Islet precursor cell (in vitro differentiated cells): ENCODE results near the gene LITAFD.
"Not testable (repeated sequence)": the region's sequence is repeated elsewhere in the genome, so short reads cannot be mapped to it uniquely, and the experiment has no call there.

Experiments
- DNase-seq: peaks from one replicate; pipeline ENCODE4 v3.0.0-alpha.2; 2018

The LITAFD gene

GRCh38 chr16:8894736-8895334 is 12.7 kb downstream of the LITAFD start:
- DNase-seq: no peak

DNA sequence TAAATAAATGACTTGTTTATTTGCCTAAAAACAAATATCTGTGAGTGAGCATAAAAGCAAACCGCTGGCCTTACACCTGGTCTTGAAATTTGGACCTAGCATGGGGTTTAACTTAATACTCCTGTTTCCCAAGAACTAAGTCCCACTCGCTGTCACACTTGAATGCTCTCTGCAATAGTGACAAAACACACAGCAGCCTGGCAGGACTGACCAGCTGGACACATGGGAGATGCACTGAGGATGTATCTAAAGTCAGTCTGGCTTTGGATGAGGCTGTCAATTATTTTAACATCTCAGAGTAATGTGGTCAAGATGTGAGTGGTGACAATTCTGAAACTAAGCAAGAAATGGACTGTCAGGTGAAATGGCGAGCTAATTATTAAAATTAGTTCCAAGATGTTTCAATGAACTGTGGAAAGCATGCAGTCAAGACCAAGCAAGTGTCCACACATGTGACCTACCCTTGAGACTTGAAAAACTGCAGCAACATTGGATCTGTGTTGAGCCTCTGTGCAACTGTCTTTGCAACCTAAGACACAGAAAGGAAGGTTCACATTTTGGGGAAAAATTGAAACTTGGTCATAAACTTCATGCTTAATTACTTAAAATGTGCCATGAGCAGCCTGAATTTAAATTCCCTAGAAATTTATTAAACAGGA is 16.6 kb downstream of the LITAFD start:
- no peak for DNase-seq

DNA sequence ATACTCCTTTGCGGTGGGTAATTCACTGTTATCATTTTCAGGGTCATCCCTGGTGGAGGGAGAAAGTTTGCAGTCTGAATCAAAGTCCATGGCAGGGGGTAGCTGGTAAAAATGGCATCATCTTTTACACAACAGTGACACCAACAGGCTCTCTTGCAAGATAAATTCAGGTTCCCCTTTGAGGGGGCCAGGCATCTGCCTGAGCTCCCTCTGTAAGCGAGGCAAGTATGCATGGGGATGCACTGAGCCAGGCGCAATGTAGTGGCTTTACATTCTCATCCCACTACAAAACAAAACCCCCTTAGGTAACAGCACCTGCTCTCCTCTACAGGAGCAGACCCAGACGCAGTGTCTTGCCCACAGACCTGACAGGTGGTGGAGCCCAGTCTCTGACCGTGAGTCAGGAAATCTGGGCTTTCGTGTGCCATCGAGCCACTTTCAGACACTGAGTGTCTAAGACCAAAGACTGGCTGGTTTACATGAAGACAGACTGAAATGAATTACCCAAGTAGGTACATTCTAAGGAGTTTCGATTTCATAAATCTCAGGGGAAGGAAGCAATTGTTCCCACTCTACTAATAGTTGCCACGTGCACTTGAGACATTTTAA is 17.7 kb downstream of the LITAFD start:
- DNase-seq: no peak

GRCh38 chr16:8900343-8900742 is 18.2 kb downstream of the LITAFD start:
- DNase-seq: no peak

DNA sequence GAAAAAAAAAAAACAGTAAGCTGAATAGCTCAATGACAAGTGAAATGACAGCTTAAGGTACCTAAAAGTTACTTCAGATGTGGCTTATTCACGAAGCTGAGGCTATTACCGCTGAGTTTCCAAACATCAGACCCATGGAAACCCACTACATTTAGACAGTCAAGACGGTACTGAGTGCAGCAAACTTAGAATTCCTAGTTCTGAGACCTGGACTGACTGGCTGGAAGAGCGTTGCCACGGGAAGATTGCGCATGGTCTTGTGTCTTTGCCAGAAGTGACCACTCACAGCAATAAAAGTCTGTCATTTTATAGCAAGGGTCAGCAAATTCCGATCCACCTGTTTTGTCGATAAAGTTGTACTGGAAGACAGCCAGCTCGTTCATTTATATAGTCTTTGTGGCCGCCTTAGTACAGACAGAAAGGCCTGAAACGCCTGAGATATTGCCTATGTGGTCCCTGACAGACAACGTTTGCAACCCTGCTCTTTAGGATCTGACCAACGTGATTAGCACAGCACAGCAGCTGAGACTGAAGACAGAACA is 19.2 kb downstream of the LITAFD start:
- no peak for DNase-seq

GRCh38 chr16:8903004-8903403 is 20.9 kb downstream of the LITAFD start:
- no peak for DNase-seq

GRCh38 chr16:8904018-8904430 is 21.9 kb downstream of the LITAFD start:
- no peak for DNase-seq

DNA sequence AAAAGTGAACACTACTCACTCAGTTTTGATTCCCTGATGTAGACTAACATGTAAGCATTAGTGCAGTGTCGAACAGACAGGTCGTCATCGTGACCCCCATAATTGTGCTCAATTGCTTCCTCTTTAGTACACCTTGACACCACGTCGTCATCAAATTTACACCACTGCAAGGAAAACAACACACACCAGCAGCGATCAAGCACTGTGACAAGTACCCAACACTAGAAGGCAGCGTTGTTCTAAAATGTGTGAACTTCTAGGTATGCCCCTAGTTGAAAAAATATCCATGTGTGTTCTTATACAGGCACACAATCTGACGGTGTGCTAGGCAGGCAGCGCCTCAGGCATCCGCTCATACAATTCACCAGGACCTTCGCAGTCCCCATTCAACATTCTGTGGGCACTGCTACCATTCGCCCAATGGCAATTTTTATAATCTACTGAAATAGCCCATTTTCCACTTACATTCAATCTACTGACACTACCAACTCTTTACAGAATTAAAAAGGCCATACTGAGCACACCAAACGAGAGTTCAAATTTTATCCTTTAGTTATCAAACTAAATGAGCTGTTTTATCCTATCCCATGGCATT is 23.1 kb downstream of the LITAFD start:
- DNase-seq: no peak

GRCh38 chr16:8905795-8906591 is 23.8 kb downstream of the LITAFD start:
- no peak for DNase-seq

GRCh38 chr16:8907096-8907495 is 24.9 kb downstream of the LITAFD start:
- no peak for DNase-seq

DNA sequence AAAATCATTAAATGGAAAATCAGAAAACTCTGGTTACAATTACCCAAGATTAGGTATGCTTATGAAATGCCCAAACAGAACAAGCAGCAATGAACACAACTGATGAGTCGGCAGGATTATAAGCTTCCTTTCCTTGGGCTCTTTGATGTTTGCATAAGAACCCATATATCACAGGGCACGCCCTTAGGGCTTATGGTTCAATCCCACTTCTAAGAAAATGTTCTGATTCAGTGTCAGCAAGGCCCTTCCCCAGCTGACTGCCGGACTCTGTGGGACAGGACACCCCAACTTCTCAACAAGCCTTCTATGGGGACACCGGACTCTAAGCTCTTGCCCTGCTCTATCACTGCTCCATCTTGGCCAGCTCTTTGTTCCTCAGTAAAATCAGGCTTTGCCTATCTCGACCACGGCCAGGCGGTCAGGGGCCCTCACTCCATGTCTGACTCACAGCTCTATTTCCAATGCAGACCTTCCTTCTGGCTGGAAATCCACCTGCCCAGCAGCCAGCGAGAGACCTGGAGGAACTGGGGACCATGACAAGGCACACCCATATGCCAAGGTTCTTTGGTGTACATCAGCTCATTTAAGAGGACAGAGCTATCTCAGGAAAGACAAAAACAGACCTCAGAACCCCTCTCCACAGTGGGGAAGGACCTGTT is 26.8 kb downstream of the LITAFD start:
- DNase-seq: no peak

DNA sequence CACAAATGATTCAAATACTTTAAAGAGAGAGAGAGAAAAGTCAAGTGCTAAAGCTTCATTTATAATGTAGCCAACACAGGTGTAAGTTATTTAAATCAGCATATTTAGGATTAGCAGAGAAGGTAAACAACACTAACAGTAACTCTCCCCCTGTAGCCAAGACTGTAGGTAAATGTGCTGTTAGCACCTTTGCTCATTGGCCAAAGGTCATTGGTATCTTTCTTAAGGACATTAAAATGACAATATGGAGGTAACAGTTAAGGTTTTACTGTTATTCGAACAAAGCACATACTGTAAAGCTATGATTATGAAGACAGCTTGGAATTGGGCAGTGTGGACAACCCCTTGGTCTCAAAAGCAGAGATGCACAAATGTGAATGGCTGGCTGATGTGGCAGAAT is 28.7 kb downstream of the LITAFD start:
- DNase-seq: no peak

DNA sequence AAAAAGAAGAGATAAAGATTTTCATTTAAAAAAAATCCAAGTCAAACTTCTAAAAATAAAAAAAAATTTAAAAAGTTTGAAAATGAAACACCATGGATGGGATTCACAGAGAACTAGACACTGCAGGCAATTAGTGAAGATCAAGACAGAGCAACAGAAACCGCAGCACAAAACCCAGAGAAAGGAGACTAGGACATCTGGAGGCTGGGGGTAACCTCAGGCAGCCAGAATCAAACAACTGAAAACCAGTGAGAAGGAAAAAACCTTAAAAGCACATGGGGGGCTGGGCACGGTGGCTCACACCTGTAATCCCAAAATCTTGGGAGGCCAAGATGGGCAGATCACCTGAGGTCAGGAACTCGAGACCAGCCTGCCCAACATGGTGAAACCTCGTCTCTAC is 30.6 kb downstream of the LITAFD start:
- no peak for DNase-seq

- no peak for DNase-seq
Observed at GRCh38 chr16:8914098-8914497, 31.9 kb downstream of the LITAFD start.

GRCh38 chr16:8915722-8916301 is 33.7 kb downstream of the LITAFD start:
- DNase-seq: no peak

DNA sequence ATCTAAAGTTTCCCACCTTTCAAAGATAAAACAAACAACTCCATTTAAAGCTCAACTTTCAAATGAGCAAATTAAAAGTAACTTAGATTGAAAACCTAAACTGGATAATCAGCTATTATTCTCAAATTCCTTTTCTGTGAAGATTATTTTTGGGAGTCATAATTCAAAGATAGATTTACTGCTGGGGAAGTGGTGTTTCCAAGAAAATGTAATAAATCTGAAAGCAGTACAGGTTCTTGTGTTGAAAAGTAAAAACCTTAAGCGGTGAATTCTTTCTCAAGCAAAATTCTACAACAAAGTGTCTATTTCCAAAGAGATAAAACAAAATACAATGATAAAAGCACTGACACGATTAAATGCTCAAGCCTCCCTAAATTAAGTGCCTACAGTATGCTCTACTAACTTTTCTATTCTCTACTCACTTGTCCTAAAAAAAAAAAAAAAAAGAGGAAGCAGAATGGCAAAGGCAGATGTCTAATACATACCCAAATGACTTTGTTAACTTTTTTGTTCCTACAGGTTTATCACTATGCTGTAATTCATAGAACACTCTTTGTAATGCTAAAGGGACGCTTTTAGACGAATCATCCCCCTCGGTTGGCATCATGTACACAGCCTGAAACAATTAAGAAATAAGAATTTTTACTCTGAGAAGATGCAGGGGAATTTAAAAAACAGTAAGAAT is 34.5 kb downstream of the LITAFD start:
- DNase-seq: no peak

DNA sequence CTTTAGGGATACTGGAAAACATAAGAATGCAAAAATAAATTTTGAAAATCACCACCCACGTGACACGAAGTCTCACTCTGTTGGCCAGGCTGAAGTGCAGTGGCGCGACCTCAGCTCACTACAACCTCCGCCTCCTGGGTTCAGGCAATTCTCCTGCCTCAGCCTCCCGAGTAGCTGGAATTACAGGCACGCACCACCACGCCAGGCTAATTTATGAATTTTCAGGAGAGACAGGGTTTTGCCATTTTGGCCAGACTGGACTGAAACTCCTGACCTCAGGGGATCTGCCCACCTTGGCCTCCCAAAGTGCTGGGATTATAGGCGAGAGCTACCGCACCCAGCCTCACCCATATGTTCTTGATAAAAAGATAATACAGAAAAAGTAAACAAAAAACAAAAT is 35.2 kb downstream of the LITAFD start:
- not testable (repeated sequence) for DNase-seq

DNA sequence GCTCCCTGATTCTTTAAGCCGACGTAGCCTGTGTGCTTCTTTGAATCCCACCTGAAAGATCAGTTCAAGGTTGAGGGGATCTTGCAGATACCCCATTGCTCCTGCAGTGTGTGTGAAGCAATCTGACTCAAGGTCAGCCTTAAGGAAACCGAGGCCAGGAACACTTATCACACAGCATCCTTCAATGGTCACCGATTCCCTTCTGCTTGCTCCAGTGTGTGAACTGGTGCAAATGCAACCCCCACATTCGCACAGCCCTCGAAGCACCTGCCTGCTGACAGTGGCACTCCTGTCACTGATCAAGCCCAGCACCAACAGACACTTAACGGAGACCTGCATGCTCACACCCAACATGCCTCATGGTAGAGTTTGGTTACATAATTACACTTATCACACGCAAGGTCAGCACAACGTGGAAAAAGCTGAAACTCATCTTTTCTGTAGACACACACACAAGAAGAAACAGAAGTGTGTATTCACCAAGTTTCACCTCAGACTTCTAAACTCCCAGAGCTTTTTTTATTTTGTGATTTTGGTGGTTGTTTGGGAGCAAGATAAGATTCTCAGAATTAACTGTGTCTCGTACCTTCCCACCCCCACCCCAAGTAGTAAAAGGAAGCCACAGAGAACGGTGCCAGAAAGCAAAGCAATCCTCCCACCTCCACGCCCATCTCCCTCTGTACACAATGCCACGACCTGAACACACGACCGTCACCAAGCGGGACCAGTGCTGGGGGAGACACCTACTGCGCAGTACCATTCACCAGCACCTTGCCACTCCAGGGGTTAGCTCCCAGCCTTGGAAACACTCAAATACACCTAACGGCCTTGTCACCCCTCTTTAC is 37.2 kb downstream of the LITAFD start:
- DNase-seq: no peak

DNA sequence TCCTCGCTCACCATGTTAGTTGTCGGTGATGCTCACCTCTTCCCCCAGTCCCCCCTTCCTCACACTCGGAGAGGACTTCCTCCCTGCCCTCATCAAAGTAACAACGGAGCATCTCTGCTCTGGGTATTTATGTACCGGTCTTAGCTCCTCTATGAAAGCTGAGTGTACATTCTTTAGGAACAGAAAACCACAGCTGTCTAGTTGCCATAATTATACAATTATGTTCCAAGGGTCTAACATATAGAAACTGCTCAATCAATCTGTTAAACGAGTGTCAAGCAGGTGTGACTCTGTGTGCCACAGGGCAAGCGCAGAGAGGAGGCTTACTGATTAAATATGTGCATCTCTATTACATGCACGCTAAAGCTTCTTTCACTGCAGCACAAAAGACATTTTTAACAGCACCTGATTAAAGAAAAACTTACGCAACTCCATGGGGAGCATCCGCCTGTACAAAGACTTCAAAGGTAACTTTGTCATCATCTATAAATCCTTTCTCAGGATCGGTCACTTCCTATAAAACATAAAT is 37.8 kb downstream of the LITAFD start:
- no peak for DNase-seq

DNA sequence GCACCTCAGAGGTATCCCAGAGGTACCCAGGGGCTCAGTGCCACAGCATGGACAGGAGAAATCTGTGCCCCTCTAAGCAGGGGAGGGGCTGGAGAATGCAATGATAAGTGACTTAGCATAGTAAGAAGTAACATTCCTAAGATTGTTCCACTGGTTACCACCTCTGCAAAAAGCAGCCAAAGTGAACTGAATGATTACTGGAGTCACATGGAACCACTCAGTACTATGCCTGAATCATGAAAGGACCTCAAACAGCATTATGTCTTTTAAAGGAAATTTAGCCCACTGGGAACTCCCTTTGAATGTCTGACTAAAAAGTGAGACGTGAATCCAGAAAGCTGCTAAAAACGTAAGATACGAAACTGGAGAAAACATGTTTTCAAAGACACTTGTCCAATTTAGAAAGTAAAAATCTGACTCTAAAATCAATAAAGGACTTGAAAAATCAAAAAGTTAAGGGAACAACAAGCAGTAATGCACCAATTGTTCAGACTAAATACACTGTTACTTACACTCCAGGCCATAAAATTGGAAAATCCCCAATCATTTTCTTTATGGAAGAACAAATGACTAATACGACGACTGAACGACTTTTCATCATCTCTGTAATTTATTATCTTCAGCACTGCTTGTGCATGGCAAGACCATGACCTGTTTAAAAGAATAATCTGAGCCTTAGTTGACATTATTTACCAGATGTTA is 38.6 kb downstream of the LITAFD start:
- no peak for DNase-seq
